Mucosa of stomach (tissue), 1 donor: ENCODE measurements around the gene CDH4.
"Not testable (repeated sequence)": the region's sequence is repeated elsewhere in the genome, so short reads cannot be mapped to it uniquely, and the experiment has no call there.

ENCODE experiments used
- H3K27me3 ChIP-seq: one replicate; pipeline ENCODE4 v1.7.0; 2013; ENCODE audit warnings: mild to moderate bottlenecking, low read length; ENCODE audit not compliant: control insufficient read depth, insufficient read depth
- H3K36me3 ChIP-seq: one replicate; pipeline ENCODE4 v1.7.0; 2013; ENCODE audit warnings: low read length; ENCODE audit not compliant: control insufficient read depth, insufficient read depth
- H3K4me1 ChIP-seq: one replicate; pipeline ENCODE4 v1.7.0; 2013; ENCODE audit warnings: mild to moderate bottlenecking, low read length; ENCODE audit not compliant: control insufficient read depth, insufficient read depth
- H3K4me3 ChIP-seq: one replicate; pipeline ENCODE4 v1.7.0; 2013; ENCODE audit warnings: low read length
- H3K9ac ChIP-seq: one replicate; pipeline ENCODE4 v1.7.0; 2013; ENCODE audit warnings: mild to moderate bottlenecking, low read length, moderate library complexity
- H3K9me3 ChIP-seq: one replicate; pipeline ENCODE4 v1.7.0; 2013; ENCODE audit warnings: mild to moderate bottlenecking, low read length, moderate library complexity; ENCODE audit not compliant: control insufficient read depth
- donor health status: Pancreatic carcinoma.

CDH4 gene

DNA sequence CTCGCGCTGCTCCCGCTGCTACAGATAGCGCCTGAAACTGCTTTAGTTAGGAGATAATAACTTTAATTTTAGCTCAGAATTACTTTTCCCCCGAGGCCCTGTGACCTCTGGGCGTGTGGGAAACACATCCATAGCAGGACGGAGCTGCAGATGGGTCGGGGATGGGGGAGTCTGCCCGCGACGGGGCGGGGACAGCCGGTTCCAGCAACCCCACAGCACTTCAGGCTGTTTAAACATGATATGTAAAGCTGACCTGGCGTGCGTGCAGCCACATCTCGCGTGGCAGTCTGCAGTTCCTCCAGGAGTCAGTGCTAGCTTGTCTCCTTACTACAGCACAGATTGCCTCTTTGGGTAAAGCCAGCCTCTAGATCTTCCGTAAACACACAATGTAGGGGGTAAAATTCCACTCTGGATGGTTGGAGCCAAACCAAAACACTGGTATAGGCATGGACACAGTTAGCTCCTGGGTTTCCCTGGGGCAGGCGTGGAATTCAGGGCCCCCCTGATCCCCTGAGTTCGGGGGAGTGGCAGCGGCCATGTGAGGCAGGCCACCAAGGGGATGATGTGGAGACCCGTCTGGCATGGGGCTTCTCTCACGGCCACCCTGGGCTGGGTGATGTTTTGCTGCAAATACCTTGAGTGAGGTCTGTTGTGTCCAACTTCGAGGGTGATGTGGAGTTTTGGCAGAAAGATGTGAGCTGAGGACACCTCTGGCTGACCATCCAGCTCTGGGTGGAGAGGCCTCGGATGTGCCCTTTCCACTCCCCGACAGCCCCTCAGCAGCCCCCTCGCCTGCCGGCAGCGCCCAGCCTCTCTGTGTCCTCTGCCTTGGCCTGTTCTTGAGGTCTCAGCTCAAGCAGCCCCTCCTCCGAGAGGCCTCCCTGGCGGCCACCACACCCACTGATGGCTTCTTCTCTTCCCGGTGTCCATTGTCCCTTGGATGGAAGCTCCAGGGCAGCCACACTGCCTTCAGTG lies 599.2 kb downstream of the CDH4 start:
- Histone ChIP-seq H3K9me3 (no peaks in the 10 kb centered on the region), H3K27me3 (no peaks in the 10 kb centered on the region)

DNA sequence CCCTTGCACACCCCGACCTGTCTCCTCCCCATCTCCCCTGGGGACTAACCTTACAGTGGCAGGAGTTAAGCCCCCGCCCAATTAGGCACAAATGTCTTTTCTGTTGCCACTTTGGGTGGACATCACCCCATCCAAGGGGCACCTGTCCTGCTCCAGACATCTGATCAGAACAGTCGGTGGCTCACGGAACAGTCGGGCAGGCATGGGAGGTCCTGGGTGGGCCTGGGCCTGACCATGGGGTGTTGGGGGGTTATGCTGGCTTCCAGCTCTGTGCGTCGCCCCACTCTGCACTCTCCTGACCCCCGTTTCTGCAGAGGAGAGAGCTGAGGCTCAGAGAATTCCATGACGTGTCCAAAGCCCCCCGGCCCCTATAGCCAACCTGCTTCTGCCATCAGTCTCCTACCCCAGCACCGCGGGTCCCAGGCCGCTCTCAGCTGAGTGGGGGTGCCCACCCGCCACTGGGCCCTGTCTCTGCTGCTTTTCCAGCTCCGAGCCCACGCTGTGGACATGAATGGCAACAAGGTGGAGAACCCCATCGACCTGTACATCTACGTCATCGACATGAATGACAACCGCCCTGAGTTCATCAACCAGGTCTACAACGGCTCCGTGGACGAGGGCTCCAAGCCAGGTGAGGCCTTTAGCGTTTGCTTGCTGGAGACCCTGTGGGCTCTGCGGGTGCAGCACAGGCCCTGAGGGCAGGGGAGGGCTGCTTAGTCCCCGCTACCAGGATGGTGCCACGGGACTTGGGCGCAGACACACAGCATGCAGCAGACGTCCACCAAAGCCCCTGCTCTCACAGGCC lies 600.4 kb downstream of the CDH4 start:
- Histone ChIP-seq H3K9ac (no peak overlapping the region), H3K36me3 (no peaks in the 10 kb centered on the region), H3K4me1 (no peaks in the 10 kb centered on the region), H3K4me3 (no peak overlapping the region), H3K9me3 (no peaks in the 10 kb centered on the region), H3K27me3 (no peaks in the 10 kb centered on the region)

More for the DNA sequence above, 599.2 kb downstream of the CDH4 start:
- no peaks in the 10 kb centered on the region for H3K36me3 ChIP-seq
- no peak overlapping the region for H3K4me3 ChIP-seq
- no peaks in the 10 kb centered on the region for H3K4me1 ChIP-seq
- H3K9ac ChIP-seq = no peak overlapping the region

DNA sequence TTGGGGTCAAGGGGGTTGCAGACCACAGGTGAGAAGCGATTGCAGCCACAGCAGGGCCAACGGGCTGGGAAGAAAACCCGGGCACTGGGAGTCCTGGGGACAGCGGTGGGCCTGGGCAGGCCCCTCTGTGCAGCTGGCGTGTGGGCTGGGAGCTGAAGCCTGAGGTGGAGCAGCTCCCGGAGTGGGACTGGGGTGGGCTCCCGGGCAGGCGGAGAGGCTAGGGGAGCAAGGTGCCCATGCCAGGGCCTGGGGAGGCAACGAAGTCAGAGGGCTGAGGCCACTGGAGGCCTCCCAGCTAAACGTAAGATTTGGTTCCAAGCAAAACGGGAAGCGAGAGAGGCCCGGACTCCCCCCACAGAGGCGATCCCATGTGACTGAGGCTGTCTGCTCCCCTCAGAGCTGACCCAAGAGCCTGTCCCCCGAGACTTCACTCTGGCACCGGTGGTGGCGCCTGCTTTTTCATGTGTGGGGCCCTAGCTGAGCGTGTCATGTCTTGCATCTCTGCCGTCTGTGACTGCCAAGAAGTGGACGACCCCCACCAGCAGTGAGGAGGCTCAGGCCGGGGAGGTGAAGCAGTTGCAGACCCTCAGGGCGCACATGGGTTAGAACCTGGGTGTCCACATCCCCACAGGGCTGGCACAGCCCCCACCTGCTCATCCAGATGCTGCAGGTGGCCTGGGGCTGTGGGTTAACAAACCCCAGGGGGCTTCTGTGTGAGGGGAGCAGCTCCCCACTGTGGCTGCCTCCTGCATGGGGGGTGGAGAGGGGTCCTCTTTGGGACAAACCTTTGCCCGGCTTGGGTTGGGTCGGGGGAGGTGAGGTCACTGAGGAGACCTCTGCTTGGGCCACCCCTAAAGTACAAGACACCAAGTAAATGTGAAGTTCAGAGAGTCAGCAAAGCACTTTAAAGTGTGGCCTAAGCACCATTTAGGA lies 601.3 kb downstream of the CDH4 start:
- Histone ChIP-seq H3K9ac (no peak overlapping the region), H3K27me3 (no peaks in the 10 kb centered on the region), H3K4me1 (no peaks in the 10 kb centered on the region), H3K9me3 (no peaks in the 10 kb centered on the region), H3K36me3 (no peaks in the 10 kb centered on the region), H3K4me3 (no peak overlapping the region)

DNA sequence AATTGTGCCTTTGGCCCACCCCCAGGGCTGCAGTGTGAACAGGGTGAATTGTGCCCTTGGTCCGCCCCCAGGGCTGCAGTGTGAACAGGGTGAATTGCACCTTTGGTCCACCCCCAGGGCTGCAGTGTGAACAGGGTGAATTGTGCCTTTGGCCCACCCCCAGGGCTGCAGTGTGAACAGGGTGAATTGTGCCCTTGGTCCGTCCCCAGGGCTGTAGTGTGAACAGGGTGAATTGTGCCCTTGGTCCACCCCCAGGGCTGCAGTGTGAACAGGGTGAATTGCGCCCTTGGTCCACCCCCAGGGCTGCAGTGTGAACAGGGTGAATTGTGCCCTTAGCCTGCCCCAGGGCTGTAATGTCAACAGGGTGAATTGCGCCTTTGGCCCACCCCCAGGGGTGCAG lies 602.5 kb downstream of the CDH4 start:
- not testable (repeated sequence) for H3K4me3 ChIP-seq, H3K4me1 ChIP-seq, H3K27me3 ChIP-seq, H3K9ac ChIP-seq, H3K9me3 ChIP-seq, H3K36me3 ChIP-seq

DNA sequence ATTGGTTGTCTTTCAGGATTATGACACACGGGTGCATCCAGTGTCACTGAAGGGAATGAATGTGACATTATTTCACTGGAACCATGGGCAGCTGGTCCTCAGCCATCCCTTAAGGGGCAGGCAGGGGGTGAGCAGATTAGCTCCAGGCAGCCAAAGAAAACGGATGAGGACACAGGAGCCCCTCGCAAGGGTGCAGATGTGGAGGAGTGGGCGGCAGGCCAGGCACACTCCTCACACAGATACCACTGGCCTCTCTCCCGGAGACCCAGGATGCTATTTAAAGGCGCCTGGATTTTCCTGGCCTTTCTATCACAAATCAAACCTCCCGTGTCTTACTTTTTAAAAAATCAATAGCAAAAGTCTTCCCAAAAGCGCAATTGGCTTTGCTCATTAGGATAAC lies 603.2 kb downstream of the CDH4 start:
- H3K9me3 ChIP-seq = no peaks in the 10 kb centered on the region
- no peaks in the 10 kb centered on the region for H3K27me3 ChIP-seq
- no peak overlapping the region for H3K9ac ChIP-seq
- H3K36me3 ChIP-seq = no peaks in the 10 kb centered on the region
- H3K4me1 ChIP-seq = no peaks in the 10 kb centered on the region
- H3K4me3 ChIP-seq = no peak overlapping the region

DNA sequence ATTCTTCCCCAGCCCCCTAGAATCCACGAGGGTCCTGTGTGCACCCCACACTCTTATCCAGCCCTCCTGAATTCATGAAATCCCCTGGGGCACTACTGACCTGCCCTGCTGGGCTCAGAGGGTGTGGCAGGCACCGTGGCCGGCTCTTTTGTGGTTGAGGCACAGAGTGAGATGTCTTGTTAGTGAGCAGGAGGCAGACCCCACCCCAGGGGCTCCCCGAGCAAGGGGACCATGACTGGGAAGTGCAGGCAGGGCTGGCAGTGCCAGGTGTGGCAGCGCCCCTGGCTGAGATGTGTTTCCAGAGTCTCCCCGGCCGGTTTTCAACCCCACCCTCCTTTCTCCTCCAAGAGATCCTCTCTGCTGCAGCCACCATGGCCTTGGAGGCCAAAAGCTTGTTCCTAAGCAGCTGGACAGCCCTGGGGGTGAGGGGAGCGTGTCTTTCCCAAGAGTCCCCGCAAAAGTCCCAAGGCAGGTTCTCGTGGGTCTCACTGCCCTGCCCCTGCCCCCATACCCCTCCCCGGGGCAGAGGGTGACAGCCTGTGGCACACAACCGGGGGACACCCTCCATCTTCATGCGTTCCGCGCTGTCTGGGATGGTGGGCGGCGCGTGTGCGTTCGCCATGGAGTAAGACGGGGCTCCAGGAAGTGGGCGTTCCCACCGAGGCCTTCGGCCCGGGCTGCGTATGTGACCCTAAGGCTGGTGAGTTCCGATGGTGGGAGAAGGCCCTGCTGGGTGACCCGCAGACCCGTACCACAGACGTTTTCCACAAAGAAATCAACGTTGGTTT lies 604.8 kb downstream of the CDH4 start:
- H3K4me1 ChIP-seq = no peaks in the 10 kb centered on the region
- H3K4me3 ChIP-seq = no peak overlapping the region
- H3K27me3 ChIP-seq = no peaks in the 10 kb centered on the region
- no peak overlapping the region for H3K9ac ChIP-seq
- H3K36me3 ChIP-seq = no peaks in the 10 kb centered on the region
- no peaks in the 10 kb centered on the region for H3K9me3 ChIP-seq

DNA sequence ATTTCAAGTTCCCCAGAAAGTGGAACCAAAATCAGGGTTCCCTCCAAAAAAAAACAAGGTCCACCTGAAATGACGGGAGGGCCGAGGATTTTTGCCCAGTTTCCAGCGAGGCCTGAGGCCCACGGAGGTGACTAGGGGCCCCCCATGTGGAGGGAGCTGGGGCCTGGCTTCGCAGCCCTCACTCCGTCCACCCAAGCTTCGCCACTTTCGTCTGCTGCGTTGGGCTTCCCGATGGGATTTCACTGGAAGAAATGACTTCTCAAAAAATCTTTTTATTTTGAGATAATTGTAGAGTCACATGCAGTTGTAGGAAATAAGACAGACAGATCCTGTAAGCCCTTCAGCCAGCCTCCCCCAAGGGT lies 605.3 kb downstream of the CDH4 start:
- Histone ChIP-seq H3K4me1 (no peaks in the 10 kb centered on the region), H3K9me3 (no peaks in the 10 kb centered on the region), H3K9ac (no peak overlapping the region), H3K27me3 (no peaks in the 10 kb centered on the region), H3K36me3 (no peaks in the 10 kb centered on the region), H3K4me3 (no peak overlapping the region)

DNA sequence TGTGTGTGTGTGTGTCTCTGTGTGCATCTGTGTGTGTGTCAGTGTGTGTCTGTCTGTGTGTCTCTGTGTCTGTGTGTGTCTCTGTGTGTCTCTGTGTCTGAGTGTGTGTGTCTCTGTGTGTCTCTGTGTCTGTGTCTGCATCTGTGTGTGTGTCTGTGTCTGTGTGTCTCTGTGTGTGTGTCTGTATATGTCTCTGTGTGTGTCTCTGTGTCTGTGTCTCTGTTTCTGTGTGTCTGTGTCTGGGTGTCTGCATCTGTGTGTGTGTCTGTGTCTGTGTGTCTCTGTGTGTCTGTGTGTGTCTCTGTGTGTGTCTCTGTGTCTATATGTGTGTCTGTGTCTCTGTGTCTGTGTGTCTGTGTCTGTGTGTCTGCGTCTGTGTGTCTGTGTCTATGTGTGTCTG lies 605.8 kb downstream of the CDH4 start:
- H3K4me3 ChIP-seq = no peak overlapping the region
- no peaks in the 10 kb centered on the region for H3K27me3 ChIP-seq
- H3K9ac ChIP-seq = no peak overlapping the region
- no peaks in the 10 kb centered on the region for H3K9me3 ChIP-seq
- no peaks in the 10 kb centered on the region for H3K4me1 ChIP-seq
- no peaks in the 10 kb centered on the region for H3K36me3 ChIP-seq

DNA sequence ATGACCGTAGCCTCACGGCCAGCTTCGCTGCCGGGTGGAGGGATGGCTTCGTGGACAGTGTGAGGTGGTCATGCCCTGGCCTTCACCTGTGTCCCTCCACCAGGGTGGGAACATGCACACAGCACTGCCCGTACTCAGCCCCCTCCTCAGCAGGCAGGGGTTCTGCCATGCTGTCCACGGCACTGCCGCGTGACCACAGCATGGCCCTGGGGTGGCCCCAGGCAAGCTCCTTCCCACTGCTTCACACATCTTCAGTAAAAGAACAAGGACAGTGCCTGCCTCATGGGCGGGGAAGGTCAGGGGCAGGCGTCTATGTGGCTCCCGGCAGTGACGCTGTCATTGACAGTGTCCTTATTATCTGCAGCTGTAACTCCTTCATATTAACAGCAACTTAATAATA lies 607.7 kb downstream of the CDH4 start:
- Histone ChIP-seq H3K9me3 (no peaks in the 10 kb centered on the region), H3K9ac (no peak overlapping the region), H3K4me1 (no peaks in the 10 kb centered on the region), H3K36me3 (no peaks in the 10 kb centered on the region), H3K4me3 (no peak overlapping the region), H3K27me3 (no peaks in the 10 kb centered on the region)

DNA sequence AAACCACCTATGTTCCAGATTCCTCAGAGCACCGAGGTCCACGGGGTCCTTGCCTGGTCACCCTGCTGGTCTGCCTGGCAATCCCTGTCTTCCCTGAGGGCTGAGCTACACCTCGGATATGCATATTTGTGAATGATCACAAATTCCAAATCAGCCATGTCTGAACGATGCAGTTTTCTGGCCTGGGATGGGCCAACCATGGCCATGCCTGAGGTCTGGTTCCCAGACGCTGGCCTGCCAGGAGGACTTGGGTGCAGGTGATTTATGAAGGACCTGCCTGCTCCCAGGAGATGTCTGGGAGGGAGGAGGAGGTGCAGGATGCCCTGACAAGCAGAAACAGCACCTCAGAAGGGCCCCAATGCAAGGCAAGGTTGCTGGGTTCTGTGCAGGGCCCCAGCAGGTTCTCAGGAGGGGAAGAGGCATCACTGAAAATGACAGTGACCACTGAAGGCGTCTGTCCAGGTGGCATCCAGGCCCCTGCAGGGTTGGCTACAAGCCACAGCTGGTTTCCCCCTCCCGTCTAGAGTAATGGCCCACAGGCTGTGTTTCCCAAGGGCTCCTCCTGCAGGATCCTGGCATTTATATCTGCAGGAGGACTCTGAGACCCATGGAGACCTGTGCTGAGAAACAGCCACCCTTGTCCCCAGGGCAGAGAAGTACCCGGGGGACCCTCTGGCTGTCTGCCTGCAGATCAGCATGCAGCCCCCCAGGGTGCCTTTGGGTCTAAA lies 608.4 kb downstream of the CDH4 start:
- H3K4me1 ChIP-seq = no peaks in the 10 kb centered on the region

More for the DNA sequence above, 608.4 kb downstream of the CDH4 start:
- Histone ChIP-seq H3K9ac (no peak overlapping the region), H3K27me3 (no peaks in the 10 kb centered on the region), H3K9me3 (no peaks in the 10 kb centered on the region), H3K4me3 (no peak overlapping the region), H3K36me3 (no peaks in the 10 kb centered on the region)
